GM18907 (cell line): ENCODE results near the gene ZNF415.
"Not testable (repeated sequence)": the region's sequence is repeated elsewhere in the genome, so short reads cannot be mapped to it uniquely, and the experiment has no call there.

ENCODE experiments used
- ATAC-seq: cut with Tn5 transposase; IDR thresholded peaks from one replicate; pipeline ENCODE4 v1.9.1; 2021; ENCODE audit warnings: mild to moderate bottlenecking, moderate library complexity; ENCODE audit not compliant: unreplicated experiment

ZNF415 gene

GRCh38 chr19:53103234-53104203, 29.2 kb downstream of the ZNF415 start, which contains the start of gene ZNF160:
ZNF160 (minus strand) TSS chr19:53103422; CDS start chr19:53086276, 17,146 bp downstream.
- ATAC-seq = peak; percentile 97

- ATAC-seq = peak; percentile 34
Observed at GRCh38 chr19:53102756-53103233, 29.9 kb downstream of the ZNF415 start.

DNA sequence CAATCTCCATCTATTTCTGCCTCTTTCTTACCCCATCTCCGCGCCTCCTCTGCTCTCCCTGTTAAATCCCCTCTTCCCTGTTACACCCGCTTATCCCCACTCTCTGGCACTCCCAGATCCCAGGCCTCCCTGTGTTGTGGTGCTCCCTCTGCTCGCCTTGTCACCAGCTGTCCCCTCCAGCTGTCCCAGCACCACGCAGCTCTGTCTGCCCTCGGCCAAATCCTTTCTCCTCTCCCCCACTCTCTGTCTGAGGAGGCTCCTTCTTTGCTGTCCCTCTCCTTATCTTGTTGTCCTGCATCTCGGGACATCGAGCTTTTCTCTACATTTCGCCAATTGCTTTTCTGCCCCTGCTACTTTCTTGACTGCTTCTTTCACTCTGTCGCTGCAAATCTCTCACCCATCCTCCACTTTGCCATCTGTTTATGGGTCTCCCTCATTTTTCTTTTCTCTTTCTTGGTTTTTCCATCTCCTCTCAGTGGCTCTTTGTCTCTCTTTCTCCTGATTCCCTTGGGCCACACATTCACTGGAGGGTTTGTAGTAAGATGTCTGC, 30.4 kb downstream of the ZNF415 start:
- no peak for ATAC-seq

DNA sequence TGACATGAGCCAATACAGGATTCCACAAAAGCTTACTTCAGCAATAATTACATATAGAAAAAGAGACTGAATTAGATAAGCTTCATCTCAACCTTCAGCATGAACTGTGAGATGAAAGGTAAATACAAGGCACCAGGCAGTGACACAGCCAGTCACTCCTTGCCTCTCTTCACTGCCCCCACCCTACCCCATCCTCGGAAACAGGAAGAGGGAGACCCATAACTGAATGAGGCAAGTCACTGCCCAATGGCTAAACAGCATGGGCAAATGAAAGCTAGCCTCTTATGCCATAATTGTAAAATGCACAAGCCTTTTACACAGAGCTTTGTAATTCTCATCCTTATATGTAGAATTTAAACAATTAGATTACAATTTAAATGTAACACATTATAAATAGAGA, 31.2 kb downstream of the ZNF415 start:
- no peak for ATAC-seq

DNA sequence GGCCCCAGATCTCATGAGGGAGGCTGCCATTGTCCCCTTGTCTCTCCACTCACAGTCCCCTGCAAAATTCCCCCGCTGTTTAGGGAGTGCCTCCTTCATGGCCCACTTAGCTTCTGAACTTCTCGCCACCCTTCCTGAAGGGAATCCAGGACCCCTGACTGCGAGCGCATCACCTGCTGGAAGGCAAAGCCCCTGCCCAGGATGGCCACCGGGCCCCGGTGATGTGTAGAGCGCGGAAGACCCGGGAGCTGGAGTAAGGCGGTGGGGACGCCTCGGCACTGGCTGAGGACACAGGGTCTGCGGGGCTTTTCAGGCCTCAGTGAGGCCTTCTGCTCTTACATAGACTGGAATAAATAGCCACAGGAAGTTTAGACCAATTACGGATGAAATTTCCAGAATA, 34.1 kb downstream of the ZNF415 start:
- not testable (repeated sequence) for ATAC-seq

GRCh38 chr19:53096982-53097690, 35.6 kb downstream of the ZNF415 start:
- not testable (repeated sequence) for ATAC-seq

DNA sequence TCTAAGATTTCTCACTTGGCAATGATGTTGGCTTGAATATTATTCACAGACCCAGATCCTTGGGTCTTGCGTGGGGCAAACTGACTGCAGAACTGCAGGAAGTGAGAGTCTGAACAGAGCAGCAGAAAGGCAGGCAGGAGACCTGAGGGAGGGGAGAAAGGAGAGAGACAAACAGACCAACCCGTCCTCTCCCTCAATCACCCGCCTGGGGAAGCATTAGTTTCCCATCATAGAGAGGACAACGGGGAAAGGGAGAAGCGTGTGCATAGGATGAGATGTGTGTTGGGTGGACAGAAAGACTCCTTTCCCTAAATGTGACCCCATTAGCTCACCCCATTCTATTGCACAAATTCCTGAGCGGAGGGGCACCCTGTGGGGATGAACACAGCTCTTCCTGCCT, 36.1 kb downstream of the ZNF415 start:
- not testable (repeated sequence) for ATAC-seq

- no peak for ATAC-seq
Observed at GRCh38 chr19:53094754-53095575, 37.7 kb downstream of the ZNF415 start.

- ATAC-seq = no peak
Observed at GRCh38 chr19:53092723-53093122, 40.0 kb downstream of the ZNF415 start.

- no peak for ATAC-seq
Observed at GRCh38 chr19:53091413-53092254, 41.1 kb downstream of the ZNF415 start.

DNA sequence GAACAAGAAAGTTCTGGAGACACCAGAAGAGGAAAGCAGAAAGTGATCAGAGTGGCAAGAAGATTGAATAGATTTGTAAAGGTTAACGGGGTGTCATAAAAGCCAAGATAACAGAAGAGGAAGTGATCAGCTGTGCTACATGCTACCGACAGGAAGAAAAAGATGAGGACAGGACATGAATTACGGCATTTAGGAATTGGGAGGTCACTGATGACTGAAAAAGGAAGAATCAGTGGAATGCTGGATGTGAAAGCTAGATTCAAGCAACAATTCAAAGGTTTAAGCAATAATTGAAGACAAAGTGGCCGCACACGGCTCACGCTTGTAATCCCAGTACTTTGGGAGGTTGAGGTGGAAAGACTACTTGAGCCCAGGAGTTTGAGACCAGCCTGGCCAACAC, 44.6 kb downstream of the ZNF415 start:
- no peak for ATAC-seq

GRCh38 chr19:53086949-53087348, 45.8 kb downstream of the ZNF415 start:
- ATAC-seq = no peak

DNA sequence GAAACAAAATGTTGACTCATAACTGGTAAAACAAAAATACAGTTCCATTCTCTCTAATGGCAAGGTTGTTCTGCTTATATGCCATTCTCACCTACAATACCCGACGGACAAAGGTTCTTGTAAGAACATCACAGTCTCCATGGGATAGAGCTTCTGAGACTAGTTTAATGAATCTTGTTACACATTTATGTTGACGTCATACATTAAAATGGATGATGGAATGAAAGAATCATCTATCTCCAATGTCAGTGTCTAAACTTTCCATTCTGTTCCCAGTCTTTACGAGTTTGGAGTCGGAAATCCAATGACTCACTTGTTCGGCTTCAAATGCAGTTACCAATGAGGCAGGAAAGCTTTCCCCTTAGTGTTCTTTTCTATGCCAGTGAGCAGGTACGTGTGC, 47.2 kb downstream of the ZNF415 start:
- no peak for ATAC-seq

GRCh38 chr19:53082929-53083328, 49.8 kb downstream of the ZNF415 start:
- ATAC-seq = no peak

DNA sequence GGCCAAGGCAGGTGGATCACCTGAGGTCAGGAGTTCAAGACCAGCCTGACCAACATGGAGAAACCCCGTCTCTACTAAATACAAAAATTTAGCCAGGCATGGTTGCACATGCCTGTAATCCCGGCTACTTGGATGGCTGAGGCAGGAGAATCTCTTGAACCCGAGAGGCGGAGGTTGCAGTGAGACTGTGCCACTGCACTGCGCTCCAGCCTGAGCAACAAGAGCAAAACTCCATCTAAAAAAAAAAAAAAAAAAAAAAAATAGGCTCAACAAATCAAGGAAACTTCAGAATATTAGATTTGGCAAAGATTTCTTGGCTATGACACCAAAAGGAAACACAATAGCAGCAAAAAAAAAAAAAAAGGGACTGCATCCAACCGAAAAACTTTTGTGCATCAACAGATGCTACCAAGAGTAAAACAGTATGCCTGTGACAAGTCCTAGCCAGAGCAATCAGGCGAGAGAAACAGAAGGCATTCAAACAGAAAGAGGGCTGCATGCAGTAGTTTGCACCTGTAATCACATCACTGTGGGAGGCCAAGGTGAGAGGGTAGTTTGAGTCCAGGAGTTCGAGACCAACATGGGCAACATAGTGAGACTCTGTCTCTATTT, 53.3 kb downstream of the ZNF415 start:
- no peak for ATAC-seq

DNA sequence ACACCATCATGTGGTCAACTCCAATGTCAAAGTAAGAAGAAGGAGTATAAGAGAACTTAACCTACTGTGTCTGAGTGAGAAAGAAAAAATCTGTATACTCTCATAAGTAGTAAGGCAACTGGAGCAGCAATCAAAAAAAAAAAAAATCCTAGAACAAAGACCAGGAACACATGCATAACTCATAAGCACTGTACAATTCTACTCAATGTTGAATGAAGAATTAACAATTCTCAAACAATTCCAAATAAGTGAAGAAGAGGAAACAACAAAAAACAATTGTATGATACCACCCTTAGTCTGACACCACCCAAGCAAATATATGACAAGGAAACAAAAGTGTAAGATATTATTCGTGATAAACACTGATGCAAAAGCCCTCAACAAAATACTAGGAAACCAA, 54.0 kb downstream of the ZNF415 start:
- ATAC-seq = no peak

GRCh38 chr19:53076984-53077383, 55.7 kb downstream of the ZNF415 start:
- no peak for ATAC-seq

- ATAC-seq = no peak
Observed at GRCh38 chr19:53068834-53069233, 63.9 kb downstream of the ZNF415 start.

DNA sequence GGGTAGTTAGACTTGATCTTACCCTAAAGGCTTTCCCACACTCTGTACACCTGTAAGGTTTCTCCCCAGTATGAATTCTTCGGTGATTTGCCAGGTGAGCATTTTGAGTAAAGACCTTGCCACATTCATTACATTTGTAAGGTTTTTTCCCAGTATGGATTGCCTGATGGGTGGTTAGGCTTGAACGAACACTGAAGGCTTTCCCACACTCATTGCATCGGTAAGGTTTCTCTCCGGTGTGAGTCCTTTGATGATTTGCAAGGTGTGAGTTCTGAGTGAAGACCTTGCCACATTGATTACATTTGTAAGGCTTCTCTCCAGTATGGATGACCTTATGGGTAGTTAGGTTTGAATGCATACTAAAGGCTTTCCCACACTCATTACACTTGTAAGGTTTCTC, 64.5 kb downstream of the ZNF415 start:
- no peak for ATAC-seq
